Transverse colon (tissue), 4 donors: ENCODE results near the gene F10. TPM values are rescaled to one million over a fixed set of nuclear protein-coding genes. Genes with fewer than 3 reads are reported as not detected.
A peak's percentile ranks its signal among the peaks of the same experiment; 100 is the strongest.

ENCODE experiments used
- DNase-seq: peaks from one replicate; pipeline ENCODE4 v3.0.0-alpha.2; 2019
- H3K27ac ChIP-seq, 4 donors: fragments of 200-600 bp; sonication (generic); 2 replicates each; pipeline ENCODE4 v1.5.1; 2016 to 2018; ENCODE audit warnings: inconsistent platforms in 4 of 4
- H3K27me3 ChIP-seq: fragments of 200-600 bp; sonication (generic); 2 replicates; pipeline ENCODE4 v1.5.1; 2017; ENCODE audit warnings: inconsistent platforms
- H3K36me3 ChIP-seq, 4 donors: fragments of 200-600 bp; sonication (generic); 2 replicates each; pipeline ENCODE4 v1.5.1; 2017 to 2019; ENCODE audit warnings: inconsistent platforms in 4 of 4
- H3K4me1 ChIP-seq, 4 donors: fragments of 200-600 bp; sonication (generic); 2 replicates each; pipeline ENCODE4 v1.5.1; 2017 to 2020; ENCODE audit warnings: inconsistent platforms in 4 of 4
- H3K4me3 ChIP-seq, 4 donors: fragments of 200-600 bp; sonication (generic); 1 replicate in 1 of 4; 2 replicates in 3 of 4; pipeline versions ENCODE4 v1.5.1 to v1.6.1; 2017 to 2019; ENCODE audit warnings: inconsistent platforms in 4 of 4
- H3K9me3 ChIP-seq, 2 donors: fragments of 200-600 bp; sonication (generic); 2 replicates each; pipeline ENCODE4 v1.5.1; 2017 to 2019; ENCODE audit warnings: inconsistent platforms in 2 of 2
- CTCF ChIP-seq, 5 experiments: fragments of 200-600 bp in 3 of 5; fragments of 450-650 bp in 2 of 5; sonication (generic) in 3 of 5; IDR thresholded peaks; 1 replicate in 2 of 5; 2 replicates in 3 of 5; pipeline ENCODE4 v1.5.1; 2016 to 2017; ENCODE audit warnings: antibody characterized with exemption in 5 of 5, inconsistent platforms in 3 of 5, mild to moderate bottlenecking in 2 of 5, moderate library complexity in 1 of 5
- EP300 ChIP-seq: sonication (generic); formaldehyde crosslinking; IDR thresholded peaks from one replicate; pipeline ENCODE4 v1.6.1; 2017; ENCODE audit warnings: antibody characterized with exemption, low read depth
- POLR2A ChIP-seq: fragments of 450-650 bp; IDR thresholded peaks from one replicate; pipeline ENCODE4 v1.6.1; 2016; ENCODE audit warnings: antibody characterized with exemption, mild to moderate bottlenecking, moderate library complexity
- POLR2AphosphoS5 ChIP-seq, 3 donors: sonication (generic); formaldehyde crosslinking; IDR thresholded peaks; one replicate each; pipeline ENCODE4 v1.6.1; 2016; ENCODE audit warnings: antibody characterized with exemption in 3 of 3
- WGBS, 2 donors: methylation state at CpG; one replicate each; pipeline ENCODE4 v1.1.5; 2018; ENCODE audit warnings: low coverage in 1 of 2; 5-methylcytosine and 5-hydroxymethylcytosine counted together
- in situ Hi-C, 4 donors: fragments of 200-750 bp; cut with MboI; loops; one replicate each; pipeline versions ENCODE4 v1.15.0 to v1.15.1; 2017; ENCODE audit warnings: low sequenced_read_pairs in 3 of 4, low pct_ligation_motif_present in 1 of 4, low pct_unique_long_range_greater_than_20kb in 1 of 4
- intact Hi-C: fragments of 100-400 bp; cut with DNase I; formaldehyde crosslinking; loops from one replicate; pipeline ENCODE4 v1.15.1; 2023; ENCODE audit warnings: low total_unique reads
- total RNA-seq, 4 donors: library from RNA; depleted of rRNA; stranded (reverse); fragments of >200 nt; gene quantifications; one replicate each; pipeline ENCODE4 v1.1.0, GENCODE V29; 2016

The F10 gene
- total RNA-seq, 4 donors from 2014 or later, result 0.60 to 4.6 (median 3.4) TPM

GRCh38 chr13:113082198-113083021, 40.2 kb upstream of the F10 start:
- WGBS, 2 donors, result 89% methylated on average over 22 of the region's 26 CpGs; no CpG with 5 or more reads in 1 of the 2 donors

GRCh38 chr13:113083022-113083373, 39.6 kb upstream of the F10 start:
- TF ChIP-seq EP300 (no peak), POLR2AphosphoS5 (IDR thresholded peaks at IDR 0.05) (no peak), POLR2A (no peak), CTCF (IDR thresholded peaks at IDR 0.05) (no peak)
- Histone ChIP-seq H3K36me3 (no peaks in the 10 kb centered on the region), H3K27ac (no peak overlapping the region), H3K27me3 (no peaks in the 10 kb centered on the region), H3K4me3 (no peak overlapping the region), H3K4me1 (no peaks in the 10 kb centered on the region), H3K9me3 (no peaks in the 10 kb centered on the region)
- intact Hi-C loops (no loop called here), in situ Hi-C loops (no loop called here)
- 86% methylated on average over 10 of the region's 10 CpGs; no CpG with 5 or more reads in 1 of the 2 donors for WGBS, 2 donors
- no peak for DNase-seq

More at GRCh38 chr13:113082198-113083021, 40.2 kb upstream of the F10 start:
- TF ChIP-seq POLR2AphosphoS5 (IDR thresholded peaks at IDR 0.05), result no peak
- no peak for TF ChIP-seq EP300
- no peak for DNase-seq
- H3K36me3 ChIP-seq, result no peaks in the 10 kb centered on the region
- no peak overlapping the region for H3K4me3 ChIP-seq
- in situ Hi-C loops (no loop called here), intact Hi-C loops (no loop called here)
- no peaks in the 10 kb centered on the region for H3K9me3 ChIP-seq
- no peaks in the 10 kb centered on the region for H3K27me3 ChIP-seq
- H3K27ac ChIP-seq, result no peak overlapping the region
- H3K4me1 ChIP-seq, result no peaks in the 10 kb centered on the region

- H3K4me3 ChIP-seq, result no peak overlapping the region
- no peaks in the 10 kb centered on the region for H3K4me1 ChIP-seq
- in situ Hi-C loops (no loop called here), intact Hi-C loops (no loop called here)
- peak; percentile 41 for DNase-seq
- no peaks in the 10 kb centered on the region for H3K27me3 ChIP-seq
- TF ChIP-seq EP300 (no peak), POLR2A (no peak), POLR2AphosphoS5 (IDR thresholded peaks at IDR 0.05) (no peak), CTCF (IDR thresholded peaks at IDR 0.05) (no peak)
- no peaks in the 10 kb centered on the region for H3K9me3 ChIP-seq
- no peak overlapping the region for H3K27ac ChIP-seq
- H3K36me3 ChIP-seq, result no peaks in the 10 kb centered on the region
- WGBS, 2 donors, result 49 to 56% methylated on average over 9 to 15 of the region's 18 CpGs
Observed at GRCh38 chr13:113083402-113084061, 39.1 kb upstream of the F10 start.

GRCh38 chr13:113084094-113084942, 38.3 kb upstream of the F10 start:
- no peak for TF ChIP-seq POLR2AphosphoS5 (IDR thresholded peaks at IDR 0.05)
- TF ChIP-seq POLR2A, result no peak
- TF ChIP-seq CTCF (IDR thresholded peaks at IDR 0.05), result no peak
- no peak for TF ChIP-seq EP300
- WGBS, 2 donors, result 56 to 90% methylated on average over 1 to 25 of the region's 25 CpGs
- H3K36me3 ChIP-seq, result no peaks in the 10 kb centered on the region
- H3K4me1 ChIP-seq, result no peaks in the 10 kb centered on the region
- intact Hi-C loops (no loop called here), in situ Hi-C loops (no loop called here)
- H3K4me3 ChIP-seq, result no peak overlapping the region
- no peaks in the 10 kb centered on the region for H3K27me3 ChIP-seq
- no peak for DNase-seq
- no peaks in the 10 kb centered on the region for H3K9me3 ChIP-seq
- no peak overlapping the region for H3K27ac ChIP-seq
